SU-DHL-6 (cell line): ENCODE data around the gene SLC38A1.
"Not testable (repeated sequence)": the region's sequence is repeated elsewhere in the genome, so short reads cannot be mapped to it uniquely, and the experiment has no call there.

Experiments used
- CTCF ChIP-seq: fragments of 200-600 bp; sonication (generic); IDR thresholded peaks from one replicate; pipeline ENCODE4 v1.5.1; 2017; ENCODE audit warnings: antibody characterized with exemption, mild to moderate bottlenecking, low read length, moderate library complexity; ENCODE audit not compliant: insufficient read depth, poor library complexity, severe bottlenecking
- EZH2phosphoT487 ChIP-seq: fragments of 200-600 bp; sonication (generic), shearing (Covaris generic); conservative IDR thresholded peaks from 2 replicates; pipeline ENCODE4 v1.6.1; 2018; ENCODE audit warnings: mild to moderate bottlenecking, antibody characterized with exemption, low read length, moderate library complexity, mixed read lengths

GRCh38 chr12:46162549-46163076 is 106.2 kb downstream of the SLC38A1 start:
- not testable (repeated sequence) for TF ChIP-seq CTCF, EZH2phosphoT487
